SK-N-SH treated with all-trans-retinoic acid at 6 μM for 48 hours (cell line): Measurements from ENCODE around the gene TSNAXIP1.

Experiments
- ATAC-seq: fragments of 200-7000 bp; cut with Tn5 transposase; 3 replicates; pipeline ENCODE4 v1.9.1; 2020; ENCODE audit warnings: mild to moderate bottlenecking, moderate library complexity
- ARNTL ChIP-seq: fragments of 450-650 bp; formaldehyde crosslinking; IDR thresholded peaks from 2 replicates; pipeline ENCODE4 v1.5.0; 2020; ENCODE audit warnings: low read depth, mild to moderate bottlenecking, moderate library complexity, borderline replicate concordance
- BACH2 ChIP-seq: fragments of 250-450 bp; sonication (Bioruptor Pico); IDR thresholded peaks from 2 replicates; pipeline ENCODE4 v1.9.0; 2021; ENCODE audit warnings: mild to moderate bottlenecking, borderline replicate concordance
- CSDC2 ChIP-seq: fragments of 250-450 bp; sonication (Bioruptor Pico); IDR thresholded peaks from 2 replicates; pipeline ENCODE4 v1.5.0; 2020; ENCODE audit warnings: mild to moderate bottlenecking, moderate library complexity
- ESRRG ChIP-seq: fragments of 250-450 bp; sonication (Bioruptor Pico); IDR thresholded peaks from 2 replicates; pipeline ENCODE4 v1.6.1; 2021; ENCODE audit warnings: mild to moderate bottlenecking
- GLIS3 ChIP-seq: fragments of 250-450 bp; sonication (Bioruptor Pico); IDR thresholded peaks from 2 replicates; pipeline ENCODE4 v1.5.0; 2020; ENCODE audit warnings: mild to moderate bottlenecking, moderate library complexity
- ISL1 ChIP-seq: fragments of 250-450 bp; sonication (Bioruptor Pico); IDR thresholded peaks from 2 replicates; pipeline ENCODE4 v2.1.2; 2022; ENCODE audit warnings: mild to moderate bottlenecking, moderate library complexity
- OSR1 ChIP-seq: fragments of 250-450 bp; sonication (Bioruptor Pico); IDR thresholded peaks from 2 replicates; pipeline ENCODE4 v1.8.0; 2022; ENCODE audit warnings: moderate library complexity, mild to moderate bottlenecking, inconsistent platforms
- PPARA ChIP-seq: fragments of 250-450 bp; sonication (Bioruptor Pico); IDR thresholded peaks from 2 replicates; pipeline ENCODE4 v1.5.0; 2020; ENCODE audit warnings: mild to moderate bottlenecking, borderline replicate concordance
- RARB ChIP-seq: fragments of 250-450 bp; sonication (Bioruptor Pico); IDR thresholded peaks from 2 replicates; pipeline ENCODE4 v1.8.0; 2021; ENCODE audit warnings: mild to moderate bottlenecking, moderate library complexity
- SNAI2 ChIP-seq: fragments of 250-450 bp; sonication (Bioruptor Pico); IDR thresholded peaks from 2 replicates; pipeline ENCODE4 v1.5.0; 2020; ENCODE audit warnings: mild to moderate bottlenecking, moderate library complexity
- TCF4 ChIP-seq: fragments of 250-450 bp; sonication (Bioruptor Pico); IDR thresholded peaks from 2 replicates; pipeline ENCODE4 v1.8.0; 2021; ENCODE audit warnings: mild to moderate bottlenecking, moderate library complexity, borderline replicate concordance
- TOX ChIP-seq: fragments of 250-450 bp; sonication (Bioruptor Pico); IDR thresholded peaks from 2 replicates; pipeline ENCODE4 v1.8.0; 2021; ENCODE audit warnings: mild to moderate bottlenecking, moderate library complexity, borderline replicate concordance
- ZC3H10 ChIP-seq: fragments of 250-450 bp; sonication (Bioruptor Pico); IDR thresholded peaks from 2 replicates; pipeline ENCODE4 v1.5.1; 2021; ENCODE audit warnings: mild to moderate bottlenecking, moderate library complexity
- ZFP3 ChIP-seq: fragments of 250-450 bp; sonication (Bioruptor Pico); IDR thresholded peaks from 2 replicates; pipeline ENCODE4 v1.5.0; 2020; ENCODE audit warnings: mild to moderate bottlenecking, moderate library complexity
- ZNF565 ChIP-seq: fragments of 450-650 bp; formaldehyde crosslinking; conservative IDR thresholded peaks from 2 replicates; pipeline ENCODE4 v1.5.0; 2020; ENCODE audit warnings: low read depth, mild to moderate bottlenecking, moderate library complexity
- ZNF70 ChIP-seq: fragments of 450-650 bp; formaldehyde crosslinking; IDR thresholded peaks from 2 replicates; pipeline ENCODE4 v1.5.0; 2020; ENCODE audit warnings: mild to moderate bottlenecking, moderate library complexity
- ZNF8 ChIP-seq: fragments of 450-650 bp; formaldehyde crosslinking; IDR thresholded peaks from 2 replicates; pipeline ENCODE4 v1.5.0; 2020; ENCODE audit warnings: mild to moderate bottlenecking, moderate library complexity
- TF ChIP-seq, protein P1 (sequence below): fragments of 250-450 bp; sonication (Bioruptor Pico); IDR thresholded peaks from 2 replicates; pipeline ENCODE4 v1.8.0; 2021; ENCODE audit warnings: low read depth, mild to moderate bottlenecking, moderate library complexity, borderline replicate concordance
- TF ChIP-seq, protein P2 (sequence below): fragments of 250-450 bp; sonication (Bioruptor Pico); IDR thresholded peaks from 2 replicates; pipeline ENCODE4 v1.5.1; 2020; ENCODE audit warnings: low read depth, mild to moderate bottlenecking, moderate library complexity
- TF ChIP-seq, protein P3 (sequence below): fragments of 250-450 bp; sonication (Bioruptor Pico); IDR thresholded peaks from 2 replicates; pipeline ENCODE4 v1.8.0; 2020; ENCODE audit warnings: mild to moderate bottlenecking, moderate library complexity, borderline replicate concordance
- TF ChIP-seq, protein P4 (sequence below): fragments of 250-450 bp; sonication (Bioruptor Pico); IDR thresholded peaks from 2 replicates; pipeline ENCODE4 v1.5.1; 2021; ENCODE audit warnings: mild to moderate bottlenecking, moderate library complexity

The TSNAXIP1 gene

DNA sequence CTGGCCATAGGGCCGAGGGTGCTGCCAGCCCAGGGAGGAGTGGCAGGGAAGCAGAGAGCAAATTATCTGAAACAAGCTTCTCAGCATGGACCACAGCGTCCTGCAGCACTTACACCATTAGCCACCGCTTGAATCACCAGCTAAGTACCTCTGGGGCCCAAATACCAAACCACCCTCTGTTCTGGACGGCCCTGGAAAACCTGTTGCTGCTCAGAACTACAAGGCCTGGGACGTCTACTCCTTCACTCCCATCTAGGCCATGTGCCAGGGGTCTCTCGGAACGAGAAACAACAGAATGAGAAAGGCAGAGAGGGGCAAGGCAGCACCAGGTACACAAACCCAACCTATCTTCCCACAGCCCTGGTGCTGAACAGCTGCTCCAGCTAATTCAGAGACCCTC lies 47.7 kb upstream of the TSNAXIP1 start (continued):
- TF ChIP-seq, protein P1, sequence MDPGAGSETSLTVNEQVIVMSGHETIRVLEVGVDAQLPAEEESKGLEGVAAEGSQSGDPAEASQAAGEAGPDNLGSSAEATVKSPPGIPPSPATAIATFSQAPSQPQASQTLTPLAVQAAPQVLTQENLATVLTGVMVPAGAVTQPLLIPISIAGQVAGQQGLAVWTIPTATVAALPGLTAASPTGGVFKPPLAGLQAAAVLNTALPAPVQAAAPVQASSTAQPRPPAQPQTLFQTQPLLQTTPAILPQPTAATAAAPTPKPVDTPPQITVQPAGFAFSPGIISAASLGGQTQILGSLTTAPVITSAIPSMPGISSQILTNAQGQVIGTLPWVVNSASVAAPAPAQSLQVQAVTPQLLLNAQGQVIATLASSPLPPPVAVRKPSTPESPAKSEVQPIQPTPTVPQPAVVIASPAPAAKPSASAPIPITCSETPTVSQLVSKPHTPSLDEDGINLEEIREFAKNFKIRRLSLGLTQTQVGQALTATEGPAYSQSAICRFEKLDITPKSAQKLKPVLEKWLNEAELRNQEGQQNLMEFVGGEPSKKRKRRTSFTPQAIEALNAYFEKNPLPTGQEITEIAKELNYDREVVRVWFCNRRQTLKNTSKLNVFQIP (CRISPR knock-in tag) = no peak

DNA sequence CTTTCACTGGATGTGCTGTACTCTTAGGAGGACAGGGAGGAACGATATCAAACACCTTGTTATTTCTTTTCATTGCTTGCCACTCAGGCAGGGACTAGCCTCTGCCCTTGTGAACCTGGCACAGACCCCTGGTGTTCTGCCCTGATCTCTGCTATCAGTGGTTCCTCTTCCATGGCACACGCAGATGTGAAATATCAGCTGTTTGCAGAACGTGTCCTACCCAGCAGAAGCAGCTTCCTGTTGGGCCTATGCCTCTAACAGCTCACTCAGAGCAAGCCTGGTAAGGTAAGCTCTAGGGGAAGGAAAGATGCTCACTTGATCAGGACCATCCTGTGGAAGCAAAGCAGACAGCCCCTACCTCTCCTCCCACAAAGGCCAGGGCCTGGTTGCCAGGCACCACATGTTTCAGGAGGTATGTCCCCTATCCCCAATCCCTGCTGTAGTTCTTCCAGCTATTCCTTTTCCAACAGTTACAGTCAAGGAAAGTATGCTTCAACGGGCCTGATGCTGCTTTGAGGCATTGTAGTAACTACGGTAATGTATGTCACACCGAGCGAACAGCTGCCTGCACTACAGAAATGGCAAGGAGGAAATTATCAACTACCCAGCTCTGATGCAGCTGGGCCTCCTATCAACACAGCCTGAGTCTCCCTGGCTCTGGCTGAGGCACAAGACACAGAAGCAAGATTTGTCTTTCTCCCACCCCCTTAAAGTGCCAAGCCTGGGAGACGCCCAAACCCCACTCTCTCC lies 46.3 kb upstream of the TSNAXIP1 start:
- ATAC-seq = no peak
- TF ChIP-seq PPARA (no peak), CSDC2 (CRISPR knock-in tag) (no peak), ZNF8 (no peak), ZNF565 (CRISPR knock-in tag) (no peak), RARB (CRISPR knock-in tag) (no peak), BACH2 (CRISPR knock-in tag) (no peak), ZC3H10 (no peak), TOX (no peak)

DNA sequence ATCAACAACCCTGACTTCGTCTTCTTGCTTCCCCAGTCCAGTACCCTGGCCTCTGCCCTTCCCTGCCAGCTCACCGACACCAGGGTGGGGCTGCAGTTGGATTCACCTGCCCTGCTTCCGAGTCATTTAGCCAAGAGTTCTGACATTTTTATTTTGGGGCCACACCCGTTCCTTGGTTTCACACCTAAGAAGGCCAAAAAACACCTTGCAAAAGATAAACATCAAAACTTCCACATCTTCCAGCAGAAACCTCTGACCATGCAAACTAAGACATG lies 45.8 kb upstream of the TSNAXIP1 start:
- no peak for TF ChIP-seq ZC3H10
- no peak for TF ChIP-seq TCF4
- no peak for TF ChIP-seq GLIS3 (CRISPR knock-in tag)
- no peak for TF ChIP-seq ZNF565 (CRISPR knock-in tag)
- TF ChIP-seq, protein P2, sequence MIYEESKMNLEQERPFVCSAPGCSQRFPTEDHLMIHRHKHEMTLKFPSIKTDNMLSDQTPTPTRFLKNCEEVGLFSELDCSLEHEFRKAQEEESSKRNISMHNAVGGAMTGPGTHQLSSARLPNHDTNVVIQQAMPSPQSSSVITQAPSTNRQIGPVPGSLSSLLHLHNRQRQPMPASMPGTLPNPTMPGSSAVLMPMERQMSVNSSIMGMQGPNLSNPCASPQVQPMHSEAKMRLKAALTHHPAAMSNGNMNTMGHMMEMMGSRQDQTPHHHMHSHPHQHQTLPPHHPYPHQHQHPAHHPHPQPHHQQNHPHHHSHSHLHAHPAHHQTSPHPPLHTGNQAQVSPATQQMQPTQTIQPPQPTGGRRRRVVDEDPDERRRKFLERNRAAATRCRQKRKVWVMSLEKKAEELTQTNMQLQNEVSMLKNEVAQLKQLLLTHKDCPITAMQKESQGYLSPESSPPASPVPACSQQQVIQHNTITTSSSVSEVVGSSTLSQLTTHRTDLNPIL (CRISPR knock-in tag) = no peak
- no peak for TF ChIP-seq ZNF8
- no peak for TF ChIP-seq CSDC2 (CRISPR knock-in tag)
- TF ChIP-seq ZNF70 (CRISPR knock-in tag) = no peak
- TF ChIP-seq ARNTL = no peak
- TF ChIP-seq SNAI2 = no peak
- TF ChIP-seq, protein P3, sequence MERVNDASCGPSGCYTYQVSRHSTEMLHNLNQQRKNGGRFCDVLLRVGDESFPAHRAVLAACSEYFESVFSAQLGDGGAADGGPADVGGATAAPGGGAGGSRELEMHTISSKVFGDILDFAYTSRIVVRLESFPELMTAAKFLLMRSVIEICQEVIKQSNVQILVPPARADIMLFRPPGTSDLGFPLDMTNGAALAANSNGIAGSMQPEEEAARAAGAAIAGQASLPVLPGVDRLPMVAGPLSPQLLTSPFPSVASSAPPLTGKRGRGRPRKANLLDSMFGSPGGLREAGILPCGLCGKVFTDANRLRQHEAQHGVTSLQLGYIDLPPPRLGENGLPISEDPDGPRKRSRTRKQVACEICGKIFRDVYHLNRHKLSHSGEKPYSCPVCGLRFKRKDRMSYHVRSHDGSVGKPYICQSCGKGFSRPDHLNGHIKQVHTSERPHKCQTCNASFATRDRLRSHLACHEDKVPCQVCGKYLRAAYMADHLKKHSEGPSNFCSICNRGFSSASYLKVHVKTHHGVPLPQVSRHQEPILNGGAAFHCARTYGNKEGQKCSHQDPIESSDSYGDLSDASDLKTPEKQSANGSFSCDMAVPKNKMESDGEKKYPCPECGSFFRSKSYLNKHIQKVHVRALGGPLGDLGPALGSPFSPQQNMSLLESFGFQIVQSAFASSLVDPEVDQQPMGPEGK (CRISPR knock-in tag) = no peak
- TF ChIP-seq ESRRG (CRISPR knock-in tag) = no peak
- no peak for TF ChIP-seq ISL1
- TF ChIP-seq BACH2 (CRISPR knock-in tag) = no peak
- TF ChIP-seq TOX = no peak
- TF ChIP-seq, protein P4, sequence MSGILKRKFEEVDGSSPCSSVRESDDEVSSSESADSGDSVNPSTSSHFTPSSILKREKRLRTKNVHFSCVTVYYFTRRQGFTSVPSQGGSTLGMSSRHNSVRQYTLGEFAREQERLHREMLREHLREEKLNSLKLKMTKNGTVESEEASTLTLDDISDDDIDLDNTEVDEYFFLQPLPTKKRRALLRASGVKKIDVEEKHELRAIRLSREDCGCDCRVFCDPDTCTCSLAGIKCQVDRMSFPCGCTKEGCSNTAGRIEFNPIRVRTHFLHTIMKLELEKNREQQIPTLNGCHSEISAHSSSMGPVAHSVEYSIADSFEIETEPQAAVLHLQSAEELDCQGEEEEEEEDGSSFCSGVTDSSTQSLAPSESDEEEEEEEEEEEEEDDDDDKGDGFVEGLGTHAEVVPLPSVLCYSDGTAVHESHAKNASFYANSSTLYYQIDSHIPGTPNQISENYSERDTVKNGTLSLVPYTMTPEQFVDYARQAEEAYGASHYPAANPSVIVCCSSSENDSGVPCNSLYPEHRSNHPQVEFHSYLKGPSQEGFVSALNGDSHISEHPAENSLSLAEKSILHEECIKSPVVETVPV (CRISPR knock-in tag) = no peak
- TF ChIP-seq RARB (CRISPR knock-in tag) = no peak
- TF ChIP-seq, all 23 proteins: peak for 0
- no peak for ATAC-seq

DNA sequence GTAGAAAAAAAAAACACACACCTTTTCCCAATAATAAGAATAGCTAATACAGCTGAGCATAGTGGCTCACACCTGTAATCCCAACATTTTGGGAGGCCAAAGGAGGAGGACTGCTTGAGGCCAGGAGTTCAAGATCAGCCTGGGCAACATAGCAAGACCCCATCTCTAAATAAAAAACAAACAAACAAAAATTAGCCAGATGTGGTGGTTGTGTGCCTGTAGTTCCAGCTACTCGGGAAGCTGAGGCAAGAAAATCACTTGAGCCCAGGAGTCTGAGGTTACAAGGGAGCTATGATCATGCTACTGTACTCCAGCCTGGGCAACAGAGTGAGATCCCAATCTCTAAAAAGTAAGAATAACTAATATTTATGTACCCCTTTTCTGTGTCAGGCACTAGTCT lies 44.8 kb upstream of the TSNAXIP1 start:
- ATAC-seq = no peak
- TF ChIP-seq, protein P1 (CRISPR knock-in tag) = no peak
- TF ChIP-seq RARB (CRISPR knock-in tag) (no peak), GLIS3 (CRISPR knock-in tag) (no peak), OSR1 (CRISPR knock-in tag) (no peak), ZFP3 (CRISPR knock-in tag) (no peak), TOX (no peak), SNAI2 (no peak)
